ENCODE results near the gene LRRC39.

Gene LRRC39

DNA sequence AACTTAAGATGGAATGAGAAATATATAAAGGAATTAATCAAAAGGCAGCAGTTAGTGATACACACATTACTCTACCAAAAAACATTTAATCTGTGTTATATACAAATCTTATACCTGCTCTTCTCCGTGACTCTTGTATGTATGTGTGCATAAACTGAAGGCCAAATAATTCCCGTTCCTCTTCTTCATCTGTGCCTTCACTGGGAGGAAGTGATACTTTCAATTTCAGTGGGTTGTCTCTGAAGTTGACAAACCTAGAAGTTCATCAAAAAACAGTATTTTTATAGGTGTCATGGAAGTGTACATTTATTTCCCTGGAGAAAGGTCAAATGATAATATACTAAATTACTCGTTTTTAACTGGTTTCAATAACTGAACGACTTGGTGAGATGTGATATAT lies 25.8 kb downstream of the LRRC39 start:
- WGBS, 2 experiments (ENCODE audit: insufficient coverage in 2 of 2), result no CpG with 5 or more reads among the region's 4 CpGs
- Histone ChIP-seq H3K36me3 (ENCODE audit: control insufficient read depth, insufficient read depth, low read length) (peaks cover 3% of the 10 kb centered on the region), H3K4me1 (ENCODE audit: control insufficient read depth, insufficient read depth, low read length, poor library complexity, severe bottlenecking) (no peaks in the 10 kb centered on the region), H3K27ac (ENCODE audit: low read depth, low read length, severe bottlenecking) (no peak overlapping the region), H3K4me3 (ENCODE audit: extremely low read depth, insufficient read depth, low read length, poor library complexity, severe bottlenecking) (no peak overlapping the region), H3K9me3 (ENCODE audit: control insufficient read depth, low read length) (no peaks in the 10 kb centered on the region)

DNA sequence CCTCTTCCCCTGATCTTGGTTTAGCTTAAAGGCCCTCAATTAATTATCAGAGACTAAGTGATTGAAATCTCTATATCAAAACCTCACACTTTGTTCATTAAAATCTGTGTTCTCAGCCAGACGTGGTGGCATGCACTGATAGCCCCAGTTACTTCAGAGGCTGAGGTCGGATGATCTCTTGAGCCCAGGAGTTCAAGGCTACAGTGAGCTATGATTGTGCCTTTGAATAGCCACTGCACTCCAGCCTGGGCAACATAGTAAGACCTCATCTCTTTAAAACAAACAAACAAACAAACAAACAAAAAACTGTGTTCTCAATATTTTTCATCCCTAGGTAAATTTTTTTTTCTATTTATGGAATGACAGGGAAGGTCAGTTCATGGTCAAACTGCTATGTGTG lies 26.4 kb downstream of the LRRC39 start:
- H3K9me3 ChIP-seq (ENCODE audit: control insufficient read depth, low read length), result no peaks in the 10 kb centered on the region
- WGBS, 2 experiments (ENCODE audit: insufficient coverage in 2 of 2), result 89% methylated on average over 2 of the region's 2 CpGs
- H3K27ac ChIP-seq (ENCODE audit: low read depth, low read length, severe bottlenecking), result no peak overlapping the region
- no peak overlapping the region for H3K4me3 ChIP-seq (ENCODE audit: extremely low read depth, insufficient read depth, low read length, poor library complexity, severe bottlenecking)
- peaks cover 5% of the 10 kb centered on the region for H3K36me3 ChIP-seq (ENCODE audit: control insufficient read depth, insufficient read depth, low read length)
- H3K4me1 ChIP-seq (ENCODE audit: control insufficient read depth, insufficient read depth, low read length, poor library complexity, severe bottlenecking), result no peaks in the 10 kb centered on the region

DNA sequence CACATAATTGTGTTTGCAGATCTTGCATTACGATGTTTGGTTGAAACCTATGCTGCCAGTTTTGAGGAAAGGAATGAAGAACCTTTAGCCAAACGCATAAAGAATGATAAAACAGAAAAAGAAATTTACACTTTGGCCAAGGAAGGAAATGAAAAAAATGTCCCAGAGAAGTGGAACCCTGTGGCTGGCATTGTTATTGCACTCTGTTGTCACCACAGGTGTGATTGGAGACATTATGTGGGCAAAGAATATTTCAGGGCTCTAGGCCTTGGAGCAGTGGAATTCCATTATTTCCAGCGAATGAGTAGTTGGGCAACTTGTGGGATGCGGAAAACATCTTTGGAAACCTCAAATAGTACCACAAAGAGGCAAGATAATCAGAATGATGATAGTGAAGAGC lies 30.2 kb downstream of the LRRC39 start:
- no peaks in the 10 kb centered on the region for H3K9me3 ChIP-seq (ENCODE audit: control insufficient read depth, low read length)
- H3K27ac ChIP-seq (ENCODE audit: low read depth, low read length, severe bottlenecking), result no peak overlapping the region
- no peaks in the 10 kb centered on the region for H3K4me1 ChIP-seq (ENCODE audit: control insufficient read depth, insufficient read depth, low read length, poor library complexity, severe bottlenecking)
- 83% methylated on average over 3 of the region's 4 CpGs; no CpG with 5 or more reads in 1 of the 2 experiments for WGBS, 2 experiments (ENCODE audit: insufficient coverage in 2 of 2)
- H3K36me3 ChIP-seq (ENCODE audit: control insufficient read depth, insufficient read depth, low read length), result peaks cover 32% of the 10 kb centered on the region
- H3K4me3 ChIP-seq (ENCODE audit: extremely low read depth, insufficient read depth, low read length, poor library complexity, severe bottlenecking), result no peak overlapping the region

DNA sequence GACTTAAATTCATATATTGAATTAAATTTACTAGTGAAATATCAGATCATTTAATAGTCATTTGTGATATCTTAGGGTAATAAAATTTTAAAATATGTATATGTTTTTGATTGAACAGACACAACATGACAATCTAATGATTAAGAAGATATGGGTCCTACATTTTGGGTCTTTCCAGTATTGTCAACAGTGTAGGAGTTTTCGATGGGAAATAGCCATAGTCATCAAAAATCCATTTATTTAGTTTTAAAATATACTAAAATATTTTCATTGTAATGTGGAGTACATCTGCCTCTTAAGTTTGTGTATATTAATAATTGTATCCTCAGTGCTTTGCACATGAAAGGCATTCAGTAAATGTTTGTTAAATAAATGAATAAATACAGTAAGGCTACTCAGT lies 31.1 kb downstream of the LRRC39 start:
- no peak overlapping the region for H3K4me3 ChIP-seq (ENCODE audit: extremely low read depth, insufficient read depth, low read length, poor library complexity, severe bottlenecking)
- no CpG with 5 or more reads among the region's 1 CpG for WGBS, 2 experiments (ENCODE audit: insufficient coverage in 2 of 2)
- H3K36me3 ChIP-seq (ENCODE audit: control insufficient read depth, insufficient read depth, low read length), result peaks cover 37% of the 10 kb centered on the region
- no peaks in the 10 kb centered on the region for H3K9me3 ChIP-seq (ENCODE audit: control insufficient read depth, low read length)
- no peak overlapping the region for H3K27ac ChIP-seq (ENCODE audit: low read depth, low read length, severe bottlenecking)
- no peaks in the 10 kb centered on the region for H3K4me1 ChIP-seq (ENCODE audit: control insufficient read depth, insufficient read depth, low read length, poor library complexity, severe bottlenecking)

DNA sequence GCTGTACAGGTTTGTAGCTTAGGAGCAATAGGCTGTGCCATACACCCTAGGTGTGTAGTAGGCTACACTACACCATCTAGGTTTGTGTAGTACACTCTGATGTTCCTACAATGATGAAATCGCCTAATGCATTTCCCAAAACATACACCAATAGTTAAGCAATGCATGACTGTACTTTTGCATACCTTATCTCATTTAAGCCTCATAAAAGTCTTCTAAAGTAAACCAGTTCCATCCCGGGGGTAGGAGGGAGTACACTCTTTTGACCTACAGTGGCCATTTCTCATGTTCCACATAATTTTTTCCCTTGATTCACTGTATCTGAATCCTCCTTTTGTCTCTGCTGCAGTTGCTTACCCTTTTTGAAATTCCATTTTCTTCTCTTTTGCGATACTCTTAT lies 32.9 kb downstream of the LRRC39 start:
- WGBS, 2 experiments (ENCODE audit: insufficient coverage in 2 of 2), result 81 to 100% methylated on average over 2 to 3 of the region's 3 CpGs
- Histone ChIP-seq H3K9me3 (ENCODE audit: control insufficient read depth, low read length) (no peaks in the 10 kb centered on the region), H3K36me3 (ENCODE audit: control insufficient read depth, insufficient read depth, low read length) (peaks cover 49% of the 10 kb centered on the region), H3K27ac (ENCODE audit: low read depth, low read length, severe bottlenecking) (no peak overlapping the region), H3K4me1 (ENCODE audit: control insufficient read depth, insufficient read depth, low read length, poor library complexity, severe bottlenecking) (no peaks in the 10 kb centered on the region), H3K4me3 (ENCODE audit: extremely low read depth, insufficient read depth, low read length, poor library complexity, severe bottlenecking) (no peak overlapping the region)

DNA sequence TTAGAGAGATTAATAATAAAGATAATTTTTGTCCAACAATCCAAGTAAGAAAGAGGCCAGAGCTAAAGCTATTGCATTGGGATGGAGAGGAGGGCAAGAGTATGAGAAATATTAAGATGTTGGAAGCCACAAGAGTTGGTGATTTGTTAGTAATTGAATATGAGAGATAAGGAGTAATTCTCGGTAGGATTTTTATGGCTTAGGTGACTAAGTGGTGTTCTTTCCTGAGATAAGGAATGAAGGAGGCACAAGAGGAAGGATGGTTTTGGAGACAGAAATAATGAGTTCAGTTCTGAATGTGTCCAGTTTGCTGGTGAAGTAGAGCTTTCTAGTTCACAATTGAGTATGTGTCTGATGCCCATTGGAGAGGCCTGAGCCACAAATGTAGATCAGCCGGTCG lies 35.7 kb downstream of the LRRC39 start:
- H3K4me1 ChIP-seq (ENCODE audit: control insufficient read depth, insufficient read depth, low read length, poor library complexity, severe bottlenecking), result no peaks in the 10 kb centered on the region
- no peak overlapping the region for H3K27ac ChIP-seq (ENCODE audit: low read depth, low read length, severe bottlenecking)
- no peak overlapping the region for H3K4me3 ChIP-seq (ENCODE audit: extremely low read depth, insufficient read depth, low read length, poor library complexity, severe bottlenecking)
- peaks cover 71% of the 10 kb centered on the region for H3K36me3 ChIP-seq (ENCODE audit: control insufficient read depth, insufficient read depth, low read length)
- no peaks in the 10 kb centered on the region for H3K9me3 ChIP-seq (ENCODE audit: control insufficient read depth, low read length)
- 88 to 97% methylated on average over 3 of the region's 3 CpGs for WGBS, 2 experiments (ENCODE audit: insufficient coverage in 2 of 2)

DNA sequence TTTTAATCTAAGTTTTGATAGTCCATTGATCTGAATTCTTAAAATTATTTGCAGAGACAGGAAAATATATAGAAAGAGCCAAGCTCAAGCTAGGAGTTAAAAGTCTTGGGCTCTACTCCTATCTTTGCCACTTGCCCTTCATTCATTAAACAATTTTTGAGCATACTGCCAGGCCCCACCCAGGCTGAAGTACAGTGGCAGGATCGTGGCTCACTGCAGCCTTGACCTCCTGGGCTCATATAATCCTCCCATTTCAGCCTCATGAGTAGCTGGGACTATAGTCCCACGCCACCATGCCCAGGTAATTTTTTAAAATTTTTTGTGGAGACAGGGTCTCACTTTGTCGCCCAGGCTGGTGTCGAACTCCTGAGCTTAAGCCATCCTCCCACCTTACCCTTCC lies 36.9 kb downstream of the LRRC39 start:
- 100% methylated on average over 2 to 4 of the region's 4 CpGs for WGBS, 2 experiments (ENCODE audit: insufficient coverage in 2 of 2)
- H3K4me1 ChIP-seq (ENCODE audit: control insufficient read depth, insufficient read depth, low read length, poor library complexity, severe bottlenecking), result no peaks in the 10 kb centered on the region
- H3K36me3 ChIP-seq (ENCODE audit: control insufficient read depth, insufficient read depth, low read length), result peaks cover 72% of the 10 kb centered on the region
- no peak overlapping the region for H3K27ac ChIP-seq (ENCODE audit: low read depth, low read length, severe bottlenecking)
- H3K4me3 ChIP-seq (ENCODE audit: extremely low read depth, insufficient read depth, low read length, poor library complexity, severe bottlenecking), result no peak overlapping the region
- H3K9me3 ChIP-seq (ENCODE audit: control insufficient read depth, low read length), result no peaks in the 10 kb centered on the region

DNA sequence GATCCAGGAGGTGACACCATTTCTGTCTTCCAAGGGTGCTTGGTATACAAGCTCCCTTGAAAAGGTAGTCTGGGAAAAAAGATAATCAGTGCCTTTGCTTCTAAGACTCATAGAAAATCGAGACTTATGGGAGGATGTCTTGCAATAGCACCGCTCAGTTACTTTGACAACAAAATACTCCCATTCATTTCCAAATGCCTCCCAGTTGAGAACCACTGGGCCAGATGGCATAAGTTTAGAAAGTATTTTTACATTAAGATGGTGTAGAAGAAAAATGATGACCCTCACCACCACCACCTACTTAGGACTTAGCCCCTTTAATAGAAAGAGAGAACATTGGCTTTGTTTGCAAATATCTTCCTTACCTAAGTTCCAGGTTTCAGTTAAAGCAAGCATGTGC lies 40.5 kb downstream of the LRRC39 start:
- H3K9me3 ChIP-seq (ENCODE audit: control insufficient read depth, low read length), result no peaks in the 10 kb centered on the region
- no CpG with 5 or more reads among the region's 2 CpGs for WGBS, 2 experiments (ENCODE audit: insufficient coverage in 2 of 2)
- no peak overlapping the region for H3K4me3 ChIP-seq (ENCODE audit: extremely low read depth, insufficient read depth, low read length, poor library complexity, severe bottlenecking)
- H3K4me1 ChIP-seq (ENCODE audit: control insufficient read depth, insufficient read depth, low read length, poor library complexity, severe bottlenecking), result no peaks in the 10 kb centered on the region
- H3K36me3 ChIP-seq (ENCODE audit: control insufficient read depth, insufficient read depth, low read length), result peaks cover 49% of the 10 kb centered on the region
- no peak overlapping the region for H3K27ac ChIP-seq (ENCODE audit: low read depth, low read length, severe bottlenecking)

DNA sequence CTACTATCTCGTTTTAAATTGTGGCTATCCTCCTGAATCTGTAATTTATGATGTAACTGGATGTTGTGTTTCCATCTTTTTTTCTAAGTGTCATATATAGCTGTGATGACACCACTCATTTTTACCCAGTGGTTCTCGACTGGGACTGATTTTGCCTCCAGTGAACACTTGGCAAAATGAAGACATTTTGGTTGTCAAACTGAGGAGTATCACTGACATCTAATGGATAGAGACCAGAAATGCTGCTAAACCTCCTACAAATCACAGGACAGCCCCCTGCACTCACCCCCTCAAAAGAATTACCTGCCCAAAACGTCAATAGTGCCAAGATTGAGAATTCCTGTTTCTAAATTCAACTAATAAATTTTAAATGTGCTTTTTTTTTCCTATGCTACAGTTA lies 43.2 kb downstream of the LRRC39 start:
- H3K4me3 ChIP-seq (ENCODE audit: extremely low read depth, insufficient read depth, low read length, poor library complexity, severe bottlenecking), result no peak overlapping the region
- H3K9me3 ChIP-seq (ENCODE audit: control insufficient read depth, low read length), result no peaks in the 10 kb centered on the region
- H3K27ac ChIP-seq (ENCODE audit: low read depth, low read length, severe bottlenecking), result no peak overlapping the region
- 100% methylated on average over 2 of the region's 3 CpGs; no CpG with 5 or more reads in 1 of the 2 experiments for WGBS, 2 experiments (ENCODE audit: insufficient coverage in 2 of 2)
- H3K36me3 ChIP-seq (ENCODE audit: control insufficient read depth, insufficient read depth, low read length), result peaks cover 31% of the 10 kb centered on the region
- no peaks in the 10 kb centered on the region for H3K4me1 ChIP-seq (ENCODE audit: control insufficient read depth, insufficient read depth, low read length, poor library complexity, severe bottlenecking)

DNA sequence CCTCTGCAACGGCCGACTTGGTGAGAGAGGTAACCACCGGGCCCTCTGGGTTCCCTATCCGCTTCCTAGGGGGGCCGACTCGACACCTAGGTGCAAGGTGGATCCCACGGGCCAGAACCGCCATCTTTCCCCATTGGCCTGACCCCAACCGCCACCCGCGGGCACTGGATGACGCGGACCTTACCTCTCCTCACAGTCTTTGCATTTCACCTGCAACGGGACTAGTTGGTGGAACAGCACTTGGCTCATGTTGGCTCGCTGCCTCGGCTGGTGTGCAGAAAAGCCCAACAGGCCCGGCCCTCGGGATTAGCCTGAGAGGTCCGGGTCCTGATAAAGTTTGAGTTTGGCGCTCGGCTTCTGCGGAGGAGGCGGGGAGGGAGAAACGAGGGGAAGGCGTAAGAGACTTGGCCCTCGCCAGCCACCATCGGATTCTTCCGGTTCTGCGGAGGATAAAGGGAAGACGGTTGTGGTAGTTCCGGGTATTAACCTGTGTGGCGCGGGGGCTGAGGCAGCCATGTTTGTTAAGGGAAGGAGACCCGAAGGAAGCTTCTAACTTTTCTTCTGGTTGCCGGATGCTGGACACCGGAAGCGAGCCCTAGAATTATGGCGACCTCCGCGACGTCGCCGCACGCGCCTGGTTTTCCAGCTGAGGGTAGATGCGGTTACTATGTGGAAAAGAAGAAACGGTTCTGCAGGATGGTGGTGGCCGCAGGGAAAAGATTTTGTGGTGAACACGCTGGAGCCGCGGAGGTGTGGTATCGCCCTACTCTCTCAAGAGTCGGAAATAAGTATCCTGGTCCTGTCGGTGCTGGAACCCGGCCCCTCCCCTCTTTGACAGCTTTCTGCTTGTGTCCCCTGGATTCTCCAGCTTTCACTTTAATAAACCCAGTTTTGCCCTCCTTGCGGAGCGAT lies 45.2 kb downstream of the LRRC39 start, which contains the start of the genes SASS6 and TRMT13:
SASS6 (minus strand) TSS at position 365 of the 912 bp plus-strand sequence; CDS start at position 249, 116 bp downstream.
TRMT13 (plus strand) TSS at position 598 of the 912 bp plus-strand sequence; CDS start at position 604, 6 bp downstream.
- Histone ChIP-seq H3K4me1 (ENCODE audit: control insufficient read depth, insufficient read depth, low read length, poor library complexity, severe bottlenecking) (no peaks in the 10 kb centered on the region), H3K36me3 (ENCODE audit: control insufficient read depth, insufficient read depth, low read length) (peaks cover 14% of the 10 kb centered on the region), H3K27ac (ENCODE audit: low read depth, low read length, severe bottlenecking) (peak within 1 kb of the TSS; percentile 85), H3K9me3 (ENCODE audit: control insufficient read depth, low read length) (no peaks in the 10 kb centered on the region), H3K4me3 (ENCODE audit: extremely low read depth, insufficient read depth, low read length, poor library complexity, severe bottlenecking) (peak within 1 kb of the TSS; percentile 86)
- 0 to 1% methylated on average over 36 to 48 of the region's 57 CpGs for WGBS, 2 experiments (ENCODE audit: insufficient coverage in 2 of 2)

DNA sequence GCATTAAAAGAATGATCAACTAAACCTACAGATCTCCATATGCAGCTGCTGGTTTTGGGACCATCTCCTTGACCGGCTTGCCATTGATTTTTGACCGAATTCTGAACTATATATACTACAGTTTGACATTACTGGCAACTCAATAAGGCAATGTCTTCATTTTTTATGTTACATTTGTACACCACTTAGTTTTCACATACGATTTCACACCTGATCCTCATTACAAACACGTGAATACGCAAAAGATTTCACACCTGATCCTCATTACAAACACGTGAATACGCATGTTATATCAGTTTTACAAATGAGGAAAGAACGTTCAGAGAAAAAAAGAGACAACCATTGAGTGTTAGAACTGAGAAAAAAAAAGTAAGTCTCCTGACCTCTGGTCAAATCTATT lies 46.4 kb downstream of the LRRC39 start:
- no peaks in the 10 kb centered on the region for H3K4me1 ChIP-seq (ENCODE audit: control insufficient read depth, insufficient read depth, low read length, poor library complexity, severe bottlenecking)
- no peak overlapping the region for H3K27ac ChIP-seq (ENCODE audit: low read depth, low read length, severe bottlenecking)
- peak overlapping the region; percentile 86 for H3K4me3 ChIP-seq (ENCODE audit: extremely low read depth, insufficient read depth, low read length, poor library complexity, severe bottlenecking)
- H3K36me3 ChIP-seq (ENCODE audit: control insufficient read depth, insufficient read depth, low read length), result peaks cover 2% of the 10 kb centered on the region
- WGBS, 2 experiments (ENCODE audit: insufficient coverage in 2 of 2), result 92 to 100% methylated on average over 3 to 4 of the region's 8 CpGs
- no peaks in the 10 kb centered on the region for H3K9me3 ChIP-seq (ENCODE audit: control insufficient read depth, low read length)
